ENCODE data around the gene IPO9.

The IPO9 gene

GRCh38 chr1:201828820-201829774 is at the start of gene IPO9:
Gene IPO9 (plus strand): TSS chr1:201829157. CDS start chr1:201829210, 53 bp downstream.
- peak; percentile 87 to 88 for DNase-seq

DNA sequence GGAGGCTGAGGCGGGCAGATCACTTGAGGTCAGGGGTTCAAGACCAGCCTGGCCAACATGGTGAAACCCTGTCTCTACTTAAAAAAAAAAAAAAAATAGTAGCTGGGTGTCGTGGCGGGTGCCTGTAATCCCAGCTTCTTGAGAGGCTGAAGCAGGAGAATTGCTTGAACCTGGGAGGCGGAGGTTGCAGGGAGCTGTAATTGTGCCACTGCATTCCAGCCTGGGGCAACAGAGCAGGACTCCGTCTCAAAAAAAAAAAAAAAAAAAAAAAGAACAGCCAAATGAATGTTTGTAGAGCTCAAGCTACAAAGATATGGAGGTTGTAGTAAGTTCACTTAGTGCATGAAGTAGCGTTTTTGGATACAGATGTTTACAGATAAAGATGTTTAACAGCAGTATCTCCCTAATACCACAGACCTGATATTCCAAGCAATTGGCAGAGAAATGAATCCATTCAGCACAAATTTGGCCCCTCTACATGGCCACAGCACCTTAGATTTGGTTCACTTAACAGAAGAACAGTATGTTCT is 49.5 kb upstream of the IPO9 start:
- DNase-seq: no peak

- DNase-seq: no peak
Measured at GRCh38 chr1:201780952-201781351, 48.0 kb upstream of the IPO9 start.

GRCh38 chr1:201781437-201781836 is 47.5 kb upstream of the IPO9 start:
- no peak for DNase-seq

- no peak for DNase-seq
Measured at GRCh38 chr1:201782353-201782752, 46.6 kb upstream of the IPO9 start.

DNA sequence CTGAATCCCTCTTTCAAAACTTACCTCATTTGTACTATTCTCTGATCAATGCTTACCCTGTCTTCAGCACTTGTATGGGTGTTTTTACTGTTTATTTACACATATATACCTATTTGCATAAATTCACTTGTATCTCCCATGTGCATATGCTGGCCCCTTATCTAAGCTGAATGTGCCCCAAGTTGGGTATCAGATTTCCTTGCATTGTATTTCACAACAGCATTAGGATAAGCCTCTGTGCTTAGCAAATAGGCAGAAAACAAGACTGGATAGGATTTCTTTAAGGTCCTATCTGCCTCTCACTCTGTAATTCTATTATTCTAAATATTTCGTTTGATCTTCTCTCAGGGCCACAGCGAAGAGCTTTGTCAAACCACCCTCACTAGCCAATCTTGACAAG is 45.9 kb upstream of the IPO9 start:
- peak in 1 of 2 experiments; percentile 13 for DNase-seq

DNA sequence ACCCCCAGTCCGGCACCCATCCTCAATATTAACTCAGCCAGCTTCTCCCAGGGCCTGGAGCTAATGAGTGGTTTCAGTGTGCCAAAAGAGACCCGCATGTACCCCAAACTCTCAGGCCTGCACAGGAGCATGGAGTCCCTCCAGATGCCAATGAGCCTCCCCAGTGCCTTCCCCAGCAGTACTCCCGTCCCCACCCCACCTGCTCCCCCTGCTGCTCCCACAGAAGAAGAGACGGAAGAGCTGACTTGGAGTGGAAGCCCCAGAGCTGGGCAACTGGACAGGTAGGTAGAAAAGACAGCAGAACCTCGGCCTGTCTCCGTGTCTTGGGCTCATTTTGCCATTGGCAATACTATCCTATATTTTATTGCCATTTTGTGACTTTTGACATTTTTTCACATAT is 45.4 kb upstream of the IPO9 start:
- peak in 1 of 2 experiments; percentile 12 for DNase-seq

GRCh38 chr1:201785291-201785690 is 43.7 kb upstream of the IPO9 start:
- DNase-seq: no peak

DNA sequence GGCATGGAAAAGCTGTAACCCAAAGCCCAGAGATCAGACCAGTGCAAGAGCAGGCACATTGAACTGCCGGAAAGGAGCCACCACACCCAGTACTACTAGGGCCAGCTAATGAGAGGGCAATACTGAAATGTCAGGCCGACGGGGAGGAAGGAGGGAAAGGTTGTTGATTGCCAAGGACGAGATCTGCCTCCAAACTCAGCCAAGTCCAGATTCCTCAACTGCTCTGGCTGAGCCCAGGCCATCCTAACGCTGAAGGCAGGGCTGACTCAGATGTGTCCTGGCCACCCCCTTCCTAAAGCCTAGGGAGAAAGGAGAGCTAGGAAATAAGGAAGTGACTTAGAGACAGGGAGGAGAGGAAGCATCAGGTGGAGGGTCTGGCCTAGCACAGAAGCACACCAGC is 42.1 kb upstream of the IPO9 start:
- DNase-seq: no peak

DNA sequence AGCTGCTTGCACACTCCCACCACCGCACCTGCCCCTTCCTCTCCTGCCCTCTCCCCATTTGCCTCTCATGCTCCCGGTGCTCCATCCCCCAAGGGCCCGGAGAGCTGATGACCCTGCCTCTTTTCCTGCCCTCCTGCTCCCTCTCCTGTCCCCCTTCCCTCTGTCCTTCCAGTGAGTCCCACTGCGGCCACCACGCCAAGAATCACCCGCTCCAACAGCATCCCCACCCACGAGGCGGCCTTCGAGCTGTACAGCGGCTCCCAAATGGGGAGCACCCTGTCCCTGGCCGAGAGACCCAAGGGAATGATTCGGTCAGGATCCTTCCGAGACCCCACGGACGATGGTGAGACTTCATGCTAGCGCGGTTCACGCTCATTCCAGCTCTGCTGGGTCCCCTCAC is 40.7 kb upstream of the IPO9 start:
- DNase-seq: no peak

- DNase-seq: no peak
Measured at GRCh38 chr1:201789245-201789644, 39.7 kb upstream of the IPO9 start.

DNA sequence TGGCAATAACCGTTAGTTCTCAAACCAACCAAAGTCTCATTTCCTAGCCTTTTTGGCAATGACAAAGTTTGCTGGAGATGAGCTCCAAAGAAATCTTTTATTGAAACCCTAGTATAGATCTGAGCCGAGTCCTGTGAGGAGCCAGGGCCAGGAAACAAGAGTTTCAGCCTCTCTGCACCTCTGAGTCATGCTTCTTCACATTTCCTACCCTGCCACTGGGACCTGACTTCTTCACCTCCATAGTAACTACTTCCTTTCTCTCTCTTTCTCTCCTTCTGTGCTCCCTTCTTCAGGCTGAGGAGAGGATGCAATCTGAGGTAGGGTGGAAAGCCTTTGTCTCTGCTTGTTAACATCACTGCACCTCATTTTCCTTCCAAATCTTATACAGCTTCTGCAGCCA is 38.7 kb upstream of the IPO9 start:
- no peak for DNase-seq

DNA sequence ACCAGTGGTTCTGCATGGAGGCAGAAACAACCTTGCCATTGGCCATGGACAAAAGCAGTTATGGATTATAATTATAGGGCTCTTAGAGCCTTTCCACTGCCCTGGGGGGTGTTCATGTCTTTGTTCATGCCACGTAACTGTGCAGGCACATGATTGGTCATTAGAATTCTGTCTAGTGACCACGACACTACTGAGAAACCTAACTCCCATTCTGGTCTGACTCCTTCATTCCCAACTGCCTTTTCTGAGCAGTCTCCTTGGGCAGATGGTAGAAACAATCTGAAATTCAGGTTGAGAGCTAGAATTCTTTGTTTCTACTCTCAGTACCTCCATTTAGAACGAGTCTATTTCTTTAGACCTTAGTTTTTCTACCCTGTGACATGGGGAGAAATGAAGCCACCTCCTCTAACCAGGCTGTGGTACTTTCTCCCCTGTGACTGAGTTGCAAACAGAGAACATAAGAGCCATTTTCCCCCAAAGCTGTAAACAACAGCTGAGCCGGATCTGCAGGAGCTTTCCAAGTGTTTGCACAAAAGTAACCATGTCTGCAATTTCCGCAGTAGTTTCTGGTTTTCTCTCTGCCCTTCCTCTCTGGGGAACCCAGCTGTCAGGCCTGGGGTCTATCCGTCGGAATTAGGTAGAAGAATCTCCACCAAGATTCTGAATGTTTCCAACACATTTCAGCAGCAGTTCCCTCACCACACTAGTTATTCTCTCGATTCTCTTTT is 37.7 kb upstream of the IPO9 start:
- DNase-seq: no peak

GRCh38 chr1:201791779-201792173 is 37.2 kb upstream of the IPO9 start:
- DNase-seq: peak in 1 of 2 experiments; percentile 22

DNA sequence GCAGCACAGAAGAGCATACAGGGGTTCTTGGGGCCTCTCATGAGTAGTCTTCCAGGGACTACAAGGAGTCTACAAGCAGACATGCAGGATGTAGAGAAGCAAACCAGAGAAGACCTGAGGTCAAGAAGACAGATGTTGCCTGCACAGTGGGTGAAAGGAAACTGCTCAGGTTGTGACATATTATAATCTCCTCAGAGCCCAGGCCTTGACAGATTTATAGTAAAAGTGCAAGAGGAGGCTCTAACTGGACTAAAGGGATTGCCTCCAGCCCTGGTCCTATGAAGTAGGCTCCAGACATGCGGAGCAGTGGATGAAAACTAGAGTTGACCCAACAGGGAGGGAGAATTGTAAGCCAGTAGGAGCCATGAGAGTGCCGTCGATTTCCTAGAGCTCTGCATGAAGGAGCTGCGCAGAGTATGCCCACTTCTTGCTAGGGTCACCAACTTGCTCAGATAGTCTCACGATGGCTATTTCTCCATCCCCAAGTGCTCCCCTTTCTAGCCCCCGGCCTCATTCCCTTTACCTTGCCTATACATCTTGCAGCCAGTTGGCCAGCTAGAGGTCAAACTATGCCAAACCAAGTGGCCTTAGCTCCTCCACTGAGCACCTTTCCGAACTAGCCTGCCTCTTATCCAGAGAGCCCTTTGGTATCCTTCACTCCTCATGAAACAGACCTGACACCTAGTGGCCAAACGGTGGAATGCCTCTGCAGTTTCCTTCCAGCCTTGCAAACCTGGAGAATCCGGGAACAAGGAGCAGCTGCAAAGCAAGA is 36.2 kb upstream of the IPO9 start:
- DNase-seq: peak; percentile 36 to 78

- DNase-seq: no peak
Measured at GRCh38 chr1:201793306-201793925, 35.5 kb upstream of the IPO9 start.

- peak; percentile 5 to 30 for DNase-seq
Measured at GRCh38 chr1:201795066-201795465, 33.9 kb upstream of the IPO9 start.

DNA sequence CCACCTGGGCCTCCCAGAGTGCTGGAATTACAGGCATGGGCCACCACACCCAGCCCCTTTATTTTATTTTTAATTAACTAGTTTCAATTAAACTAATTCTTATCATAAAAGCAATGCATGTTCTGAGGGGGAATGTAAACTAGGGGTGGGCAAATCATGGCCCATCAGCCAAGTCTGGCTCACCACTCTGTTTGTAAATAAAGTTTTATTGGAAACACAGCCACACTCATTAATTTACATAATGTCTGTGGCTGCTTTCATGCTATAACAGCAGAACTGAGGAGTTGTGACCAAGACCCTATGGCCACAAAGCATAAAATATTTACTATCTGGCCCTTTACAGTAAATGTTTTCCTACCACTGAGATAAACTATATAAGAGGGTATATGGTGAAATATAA is 28.7 kb upstream of the IPO9 start:
- no peak for DNase-seq

GRCh38 chr1:201806801-201807200 is 22.2 kb upstream of the IPO9 start:
- DNase-seq: no peak

DNA sequence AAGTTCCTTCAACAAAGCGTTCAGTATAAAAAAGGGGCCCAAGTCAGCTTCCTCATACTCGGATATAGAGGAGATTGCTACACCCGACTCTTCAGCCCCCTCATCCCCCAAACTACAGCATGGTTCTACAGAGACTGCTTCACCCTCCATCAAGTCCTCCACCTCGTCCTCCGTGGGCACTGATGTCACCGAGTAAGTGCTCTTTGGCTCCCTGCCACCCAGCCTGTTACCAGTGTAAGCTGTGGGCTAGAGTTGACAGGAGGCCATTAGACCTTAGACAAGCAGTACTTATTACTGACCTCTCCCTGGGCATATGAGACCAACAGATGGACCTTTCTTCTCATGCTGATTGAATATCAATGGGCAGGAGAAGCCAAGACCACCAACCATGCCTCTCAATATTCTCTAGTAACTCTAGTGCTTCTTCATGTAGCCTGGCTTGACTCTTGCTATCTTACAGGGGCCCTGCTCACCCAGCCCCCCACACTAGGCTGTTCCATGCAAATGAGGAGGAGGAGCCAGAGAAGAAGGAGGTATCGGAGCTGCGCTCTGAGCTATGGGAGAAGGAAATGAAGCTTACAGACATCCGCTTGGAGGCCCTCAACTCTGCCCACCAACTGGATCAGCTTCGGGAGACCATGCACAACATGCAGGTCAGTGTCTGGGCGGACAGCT is 20.9 kb upstream of the IPO9 start:
- no peak for DNase-seq

DNA sequence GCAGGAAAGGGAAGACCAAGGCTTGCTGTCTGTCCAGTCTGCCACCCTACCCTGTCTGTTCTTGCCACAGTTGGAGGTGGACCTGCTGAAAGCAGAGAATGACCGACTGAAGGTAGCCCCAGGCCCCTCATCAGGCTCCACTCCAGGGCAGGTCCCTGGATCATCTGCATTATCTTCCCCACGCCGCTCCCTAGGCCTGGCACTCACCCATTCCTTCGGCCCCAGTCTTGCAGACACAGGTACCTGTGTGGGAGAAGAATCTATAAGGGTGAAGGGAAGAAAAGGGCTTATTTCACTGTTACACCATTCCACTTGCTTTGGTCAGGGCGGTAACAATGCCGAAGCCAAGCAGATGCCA is 20.3 kb upstream of the IPO9 start:
- no peak for DNase-seq

DNA sequence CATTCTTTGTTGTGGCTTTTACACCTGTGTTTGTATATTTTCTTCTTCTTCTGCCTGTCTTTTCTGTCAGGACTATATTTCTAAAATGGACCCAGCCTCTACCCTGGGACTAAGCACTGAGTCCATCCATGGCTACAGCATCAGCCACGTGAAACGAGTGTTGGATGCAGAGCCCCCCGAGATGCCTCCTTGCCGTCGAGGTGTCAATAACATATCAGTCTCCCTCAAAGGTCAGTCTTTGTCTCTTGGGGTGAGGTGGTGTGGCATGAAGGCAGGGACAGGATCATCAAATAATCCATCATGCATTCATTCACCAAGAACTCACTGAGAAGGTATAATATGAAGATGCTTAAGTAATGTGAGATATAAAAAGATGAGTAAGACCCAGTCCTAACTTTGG is 19.1 kb upstream of the IPO9 start:
- DNase-seq: no peak
